HL-60 (cell line): ENCODE results near the gene YTHDF1.

Experiments used
- DNase-seq, 2 experiments: peaks; one replicate each; pipeline ENCODE4 v3.0.0-alpha.2; 2010 to 2020; ENCODE audit warnings: low read depth in 1 of 2, low spot score in 1 of 2
- H3K27ac ChIP-seq: fragments of 250-450 bp; sonication (Bioruptor Pico); replicated peaks from 2 replicates; pipeline ENCODE4 v1.5.1; 2020; ENCODE audit warnings: mild to moderate bottlenecking, moderate library complexity
- H3K27me3 ChIP-seq: fragments of 250-450 bp; sonication (Bioruptor Pico); 2 replicates; pipeline ENCODE4 v1.5.1; 2021; ENCODE audit warnings: mild to moderate bottlenecking, moderate library complexity; ENCODE audit not compliant: insufficient read depth, poor library complexity, severe bottlenecking
- H3K4me3 ChIP-seq: replicated peaks from 2 replicates; pipeline ENCODE4 v1.5.1; 2011; ENCODE audit warnings: mild to moderate bottlenecking, control low read depth, low read length; ENCODE audit not compliant: insufficient read depth
- CTCF ChIP-seq: IDR thresholded peaks from one replicate; pipeline ENCODE4 v1.5.1; 2011; ENCODE audit warnings: low read length, control low read depth, inconsistent platforms; ENCODE audit not compliant: insufficient read depth
- GABPA ChIP-seq: IDR thresholded peaks from 2 replicates; pipeline ENCODE4 v1.6.1; 2012; ENCODE audit warnings: low read depth
- POLR2AphosphoS5 ChIP-seq: IDR thresholded peaks from 2 replicates; pipeline ENCODE4 v1.6.1; 2012; ENCODE audit warnings: low read depth
- SPI1 ChIP-seq: IDR thresholded peaks from 2 replicates; pipeline ENCODE4 v1.6.1; 2012; ENCODE audit warnings: low read depth, mild to moderate bottlenecking, borderline replicate concordance
- TF ChIP-seq, protein P1 (sequence below): IDR thresholded peaks from 2 replicates; pipeline ENCODE4 v1.6.1; 2012; ENCODE audit warnings: low read depth; ENCODE audit not compliant: insufficient replicate concordance

YTHDF1 gene

GRCh38 chr20:63150911-63151531 is 64.9 kb downstream of the YTHDF1 start:
- Histone ChIP-seq H3K27ac (no peak overlapping the region), H3K4me3 (no peak overlapping the region), H3K27me3 (peaks cover 26% of the 10 kb centered on the region)
- TF ChIP-seq GABPA (no peak), SPI1 (no peak), POLR2AphosphoS5 (no peak), CTCF (no peak)
- TF ChIP-seq, protein P1, sequence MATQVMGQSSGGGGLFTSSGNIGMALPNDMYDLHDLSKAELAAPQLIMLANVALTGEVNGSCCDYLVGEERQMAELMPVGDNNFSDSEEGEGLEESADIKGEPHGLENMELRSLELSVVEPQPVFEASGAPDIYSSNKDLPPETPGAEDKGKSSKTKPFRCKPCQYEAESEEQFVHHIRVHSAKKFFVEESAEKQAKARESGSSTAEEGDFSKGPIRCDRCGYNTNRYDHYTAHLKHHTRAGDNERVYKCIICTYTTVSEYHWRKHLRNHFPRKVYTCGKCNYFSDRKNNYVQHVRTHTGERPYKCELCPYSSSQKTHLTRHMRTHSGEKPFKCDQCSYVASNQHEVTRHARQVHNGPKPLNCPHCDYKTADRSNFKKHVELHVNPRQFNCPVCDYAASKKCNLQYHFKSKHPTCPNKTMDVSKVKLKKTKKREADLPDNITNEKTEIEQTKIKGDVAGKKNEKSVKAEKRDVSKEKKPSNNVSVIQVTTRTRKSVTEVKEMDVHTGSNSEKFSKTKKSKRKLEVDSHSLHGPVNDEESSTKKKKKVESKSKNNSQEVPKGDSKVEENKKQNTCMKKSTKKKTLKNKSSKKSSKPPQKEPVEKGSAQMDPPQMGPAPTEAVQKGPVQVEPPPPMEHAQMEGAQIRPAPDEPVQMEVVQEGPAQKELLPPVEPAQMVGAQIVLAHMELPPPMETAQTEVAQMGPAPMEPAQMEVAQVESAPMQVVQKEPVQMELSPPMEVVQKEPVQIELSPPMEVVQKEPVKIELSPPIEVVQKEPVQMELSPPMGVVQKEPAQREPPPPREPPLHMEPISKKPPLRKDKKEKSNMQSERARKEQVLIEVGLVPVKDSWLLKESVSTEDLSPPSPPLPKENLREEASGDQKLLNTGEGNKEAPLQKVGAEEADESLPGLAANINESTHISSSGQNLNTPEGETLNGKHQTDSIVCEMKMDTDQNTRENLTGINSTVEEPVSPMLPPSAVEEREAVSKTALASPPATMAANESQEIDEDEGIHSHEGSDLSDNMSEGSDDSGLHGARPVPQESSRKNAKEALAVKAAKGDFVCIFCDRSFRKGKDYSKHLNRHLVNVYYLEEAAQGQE = no peak
- no peak for DNase-seq

DNA sequence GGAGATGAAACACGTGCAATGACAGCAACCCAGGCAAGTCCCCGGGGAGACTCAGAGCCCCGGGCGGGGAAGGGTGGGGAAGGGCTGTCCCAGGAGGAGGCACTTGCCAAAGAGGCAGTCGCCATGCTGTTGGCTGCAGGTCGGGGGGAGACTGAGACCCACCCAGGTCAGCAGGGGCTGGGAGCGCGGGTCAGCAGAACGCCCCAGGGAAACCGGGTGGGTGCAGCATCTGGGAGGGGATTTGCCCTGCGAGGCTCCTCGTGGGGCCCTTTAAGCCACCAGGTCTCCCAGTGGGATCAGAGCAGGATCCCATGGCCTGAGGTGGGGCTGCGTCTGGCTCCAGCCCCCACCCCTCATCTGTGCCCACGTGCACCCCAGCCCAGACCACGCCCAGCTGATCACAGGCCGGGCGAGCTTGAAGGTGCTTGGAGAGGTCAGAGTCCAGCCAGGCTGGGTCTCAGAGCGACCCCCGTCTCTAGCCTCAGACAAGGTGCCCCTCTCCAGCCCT is 65.5 kb downstream of the YTHDF1 start:
- Histone ChIP-seq H3K4me3 (no peak overlapping the region), H3K27me3 (peaks cover 26% of the 10 kb centered on the region), H3K27ac (no peak overlapping the region)
- no peak for DNase-seq
- TF ChIP-seq POLR2AphosphoS5 (no peak), GABPA (no peak), SPI1 (no peak), CTCF (no peak)
- TF ChIP-seq, protein P1 = no peak

DNA sequence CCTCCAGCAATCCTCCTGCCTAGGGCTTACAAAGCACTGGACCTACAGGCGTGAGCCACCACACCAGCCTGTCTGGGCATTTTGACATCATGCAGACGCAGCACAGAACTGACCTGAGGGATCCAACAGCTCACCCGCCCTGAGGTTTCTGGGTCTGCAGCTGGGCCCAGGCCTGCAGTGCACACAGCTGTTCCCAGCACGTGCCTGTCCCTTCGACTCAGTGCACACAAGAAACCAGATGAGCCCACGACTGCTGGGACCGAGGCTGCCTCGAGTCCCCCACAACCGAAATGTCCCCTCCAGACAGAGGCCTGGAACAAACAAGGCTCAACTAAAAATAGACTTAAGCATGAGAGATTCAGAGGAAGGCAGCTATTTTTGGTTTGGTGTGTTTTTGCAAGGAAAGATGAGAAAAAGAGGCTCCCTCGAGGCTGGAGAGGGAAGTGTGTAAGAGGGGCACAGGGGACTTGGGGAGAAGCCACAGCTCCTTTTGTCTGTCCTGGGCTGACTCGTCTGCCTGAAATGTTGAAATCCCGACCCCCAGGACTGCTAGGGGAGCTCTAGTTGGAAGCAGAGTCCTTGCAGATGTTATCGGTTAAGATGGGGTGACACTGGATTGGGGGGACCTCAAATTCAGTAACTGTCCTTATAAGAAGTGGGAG is 66.3 kb downstream of the YTHDF1 start:
- Histone ChIP-seq H3K4me3 (no peak overlapping the region), H3K27me3 (peaks cover 24% of the 10 kb centered on the region), H3K27ac (no peak overlapping the region)
- DNase-seq = no peak
- TF ChIP-seq, protein P1 = no peak
- TF ChIP-seq GABPA = no peak
